Mesothelial cell of epicardium (in vitro differentiated cells): ENCODE results near the gene KCNN2. TPM values are rescaled to one million over a fixed set of nuclear protein-coding genes. Genes with fewer than 3 reads are reported as not detected.

Source experiments
- DNase-seq, 2 experiments: peaks; one replicate each; pipeline ENCODE4 v3.0.0; 2021; ENCODE audit warnings: low spot score in 2 of 2; ENCODE audit not compliant: unreplicated experiment in 2 of 2
- H3K27ac Mint-ChIP-seq: 2 replicates; pipeline ENCODE4 v1.8.0; 2021; ENCODE audit warnings: mixed read lengths
- H3K27me3 Mint-ChIP-seq: 2 replicates; pipeline ENCODE4 v1.8.0; 2021; ENCODE audit warnings: low read depth, mixed read lengths
- H3K36me3 Mint-ChIP-seq: 2 replicates; pipeline ENCODE4 v1.8.0; 2021; ENCODE audit warnings: mixed read lengths
- H3K4me1 Mint-ChIP-seq: 2 replicates; pipeline ENCODE4 v1.8.0; 2021; ENCODE audit warnings: mixed read lengths
- H3K4me3 Mint-ChIP-seq: 2 replicates; pipeline ENCODE4 v1.8.0; 2021; ENCODE audit warnings: mild to moderate bottlenecking, moderate library complexity, mixed read lengths
- H3K9me3 Mint-ChIP-seq: 2 replicates; pipeline ENCODE4 v1.8.0; 2021; ENCODE audit warnings: mixed read lengths
- CTCF ChIP-seq: fragments of 200-600 bp; sonication (generic); IDR thresholded peaks from one replicate; pipeline ENCODE4 v1.5.0; 2021; ENCODE audit warnings: antibody characterized with exemption; ENCODE audit not compliant: unreplicated experiment
- total RNA-seq: library from RNA; stranded (reverse); gene quantifications from 3 replicates; pipeline ENCODE4 v1.2.1, GENCODE V29; 2021

Gene KCNN2
- total RNA-seq, 1 donor from 2014 or later, result 19.6 TPM

DNA sequence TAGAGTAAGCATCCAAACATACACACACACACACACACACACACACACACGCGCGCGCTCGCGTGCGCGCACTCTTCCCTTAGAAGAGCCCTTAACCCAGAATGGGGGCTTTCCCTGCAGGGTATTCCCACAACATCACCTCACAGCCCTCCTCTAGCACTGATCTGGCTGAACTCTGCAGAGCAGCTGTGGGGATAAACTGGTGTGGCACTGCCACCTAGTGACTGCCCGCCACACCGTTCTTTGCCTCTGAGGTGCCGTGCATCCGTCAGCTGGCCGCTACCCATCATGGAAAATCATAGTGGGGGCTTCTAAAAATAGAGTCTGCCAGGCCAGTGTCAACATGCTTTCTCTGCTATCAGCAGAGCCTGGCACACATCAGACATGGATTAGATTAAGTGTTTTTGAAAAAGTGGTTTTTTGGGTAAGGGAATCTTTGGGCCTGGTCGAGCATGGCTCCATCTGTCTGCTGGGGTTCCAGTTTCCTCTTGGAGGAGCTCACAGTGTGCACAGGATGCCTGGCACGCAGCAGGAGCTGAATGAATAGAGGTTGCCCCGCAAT is 88.1 kb downstream of the KCNN2 start:
- H3K27ac Mint-ChIP-seq, result peak overlapping the region; percentile 88
- no peaks in the 10 kb centered on the region for H3K9me3 Mint-ChIP-seq
- DNase-seq, result peak; percentile 42 to 78
- peak; percentile 37 for TF ChIP-seq CTCF
- peaks cover 44% of the 10 kb centered on the region for H3K4me1 Mint-ChIP-seq
- peak overlapping the region; percentile 28 for H3K4me3 Mint-ChIP-seq
- H3K27me3 Mint-ChIP-seq, result no peaks in the 10 kb centered on the region
- no peaks in the 10 kb centered on the region for H3K36me3 Mint-ChIP-seq

GRCh38 chr5:114450437-114450836 is 88.6 kb downstream of the KCNN2 start:
- no peak for TF ChIP-seq CTCF
- DNase-seq, result no peak
- Mint-ChIP-seq H3K27me3 (no peaks in the 10 kb centered on the region), H3K4me3 (no peak overlapping the region), H3K4me1 (peaks cover 44% of the 10 kb centered on the region), H3K27ac (peak overlapping the region; percentile 88), H3K36me3 (no peaks in the 10 kb centered on the region), H3K9me3 (no peaks in the 10 kb centered on the region)

GRCh38 chr5:114458726-114459125 is 96.9 kb downstream of the KCNN2 start:
- Mint-ChIP-seq H3K27me3 (no peaks in the 10 kb centered on the region), H3K9me3 (no peaks in the 10 kb centered on the region), H3K27ac (no peak overlapping the region), H3K4me1 (peaks cover 17% of the 10 kb centered on the region), H3K36me3 (peaks cover 2% of the 10 kb centered on the region), H3K4me3 (no peak overlapping the region)
- no peak for TF ChIP-seq CTCF
- DNase-seq, result no peak

DNA sequence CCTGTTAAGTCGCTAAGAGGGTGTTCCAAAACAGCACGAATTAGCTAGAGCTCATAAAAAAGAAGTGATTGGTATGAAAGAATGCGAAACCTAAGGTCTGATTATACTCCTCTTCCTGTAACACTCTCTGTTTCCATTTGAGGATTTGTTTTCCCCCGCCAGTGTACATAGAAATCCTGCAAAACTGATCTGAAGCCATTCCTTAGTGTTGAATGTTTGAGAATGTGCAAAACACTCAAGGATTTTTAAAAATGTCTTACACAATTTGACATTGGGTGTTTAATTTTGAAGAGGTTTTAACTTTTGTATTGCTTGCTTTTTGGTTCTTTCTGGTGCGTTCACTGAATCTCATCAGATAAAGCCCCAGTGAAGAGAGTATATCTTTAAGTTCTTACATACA is 105.3 kb downstream of the KCNN2 start:
- peaks cover 9% of the 10 kb centered on the region for H3K36me3 Mint-ChIP-seq
- no peak for TF ChIP-seq CTCF
- peak overlapping the region; percentile 45 for H3K27ac Mint-ChIP-seq
- DNase-seq, result no peak
- peaks cover 9% of the 10 kb centered on the region for H3K9me3 Mint-ChIP-seq
- H3K4me3 Mint-ChIP-seq, result no peak overlapping the region
- peaks cover 20% of the 10 kb centered on the region for H3K4me1 Mint-ChIP-seq
- no peaks in the 10 kb centered on the region for H3K27me3 Mint-ChIP-seq

- Mint-ChIP-seq H3K4me3 (no peak overlapping the region), H3K27ac (peak overlapping the region; percentile 57), H3K4me1 (peaks cover 15% of the 10 kb centered on the region), H3K36me3 (peaks cover 9% of the 10 kb centered on the region), H3K27me3 (no peaks in the 10 kb centered on the region), H3K9me3 (peaks cover 9% of the 10 kb centered on the region)
- no peak for DNase-seq
- TF ChIP-seq CTCF, result no peak
These were observed 105.9 kb downstream of the KCNN2 start for GRCh38 chr5:114467729-114468128.

GRCh38 chr5:114469372-114469771 is 107.5 kb downstream of the KCNN2 start:
- Mint-ChIP-seq H3K9me3 (peaks cover 9% of the 10 kb centered on the region), H3K27me3 (no peaks in the 10 kb centered on the region), H3K4me1 (peaks cover 15% of the 10 kb centered on the region), H3K36me3 (peaks cover 4% of the 10 kb centered on the region), H3K27ac (no peak overlapping the region), H3K4me3 (no peak overlapping the region)
- TF ChIP-seq CTCF, result no peak
- no peak for DNase-seq
